ENCODE results near the gene CNST.
A peak's percentile ranks its signal among the peaks of the same experiment; 100 is the strongest.

The CNST gene

GRCh38 chr1:246642719-246643118 lies 76.5 kb downstream of the CNST start:
- no peak for TF ChIP-seq CTCF (conservative IDR thresholded peaks at IDR 0.05; ENCODE audit: low read depth, low read length)
- no peak overlapping the region for H3K4me3 ChIP-seq (ENCODE audit: low read depth, low read length)
- no peak for DNase-seq (ENCODE audit: low read depth)

GRCh38 chr1:246647113-246647512 lies 80.9 kb downstream of the CNST start:
- peak; percentile 88 for TF ChIP-seq CTCF (conservative IDR thresholded peaks at IDR 0.05; ENCODE audit: low read depth, low read length)
- H3K4me3 ChIP-seq (ENCODE audit: low read depth, low read length) = no peak overlapping the region
- DNase-seq (ENCODE audit: low read depth) = peak; percentile 85

- no peak overlapping the region for H3K4me3 ChIP-seq (ENCODE audit: low read depth, low read length)
- TF ChIP-seq CTCF (conservative IDR thresholded peaks at IDR 0.05; ENCODE audit: low read depth, low read length) = no peak
- DNase-seq (ENCODE audit: low read depth) = peak; percentile 57
Measured at GRCh38 chr1:246647513-246647912, 81.3 kb downstream of the CNST start.

GRCh38 chr1:246651012-246651695 lies 84.9 kb downstream of the CNST start:
- no peak overlapping the region for H3K4me3 ChIP-seq (ENCODE audit: low read depth, low read length)
- TF ChIP-seq CTCF (conservative IDR thresholded peaks at IDR 0.05; ENCODE audit: low read depth, low read length) = no peak
- DNase-seq (ENCODE audit: low read depth) = no peak

- H3K4me3 ChIP-seq (ENCODE audit: low read depth, low read length) = no peak overlapping the region
- no peak for DNase-seq (ENCODE audit: low read depth)
- no peak for TF ChIP-seq CTCF (conservative IDR thresholded peaks at IDR 0.05; ENCODE audit: low read depth, low read length)
Measured at GRCh38 chr1:246658567-246658966, 92.3 kb downstream of the CNST start.

GRCh38 chr1:246659594-246660140 lies 93.4 kb downstream of the CNST start:
- no peak for TF ChIP-seq CTCF (conservative IDR thresholded peaks at IDR 0.05; ENCODE audit: low read depth, low read length)
- no peak for DNase-seq (ENCODE audit: low read depth)
- no peak overlapping the region for H3K4me3 ChIP-seq (ENCODE audit: low read depth, low read length)

GRCh38 chr1:246661451-246661850 lies 95.2 kb downstream of the CNST start:
- no peak for DNase-seq (ENCODE audit: low read depth)
- no peak overlapping the region for H3K4me3 ChIP-seq (ENCODE audit: low read depth, low read length)
- no peak for TF ChIP-seq CTCF (conservative IDR thresholded peaks at IDR 0.05; ENCODE audit: low read depth, low read length)
